Gastroesophageal sphincter (tissue), 3 donors: ENCODE results near the gene DENND6A.
"Not testable (repeated sequence)": the region's sequence is repeated elsewhere in the genome, so short reads cannot be mapped to it uniquely, and the experiment has no call there.

ENCODE experiments used
- CTCF ChIP-seq, 4 experiments: fragments of 200-600 bp in 2 of 4; fragments of 450-650 bp in 2 of 4; sonication (generic) in 1 of 4; IDR thresholded peaks; one replicate each; pipeline ENCODE4 v1.5.1; 2017 to 2019; ENCODE audit warnings: antibody characterized with exemption in 4 of 4, mild to moderate bottlenecking in 2 of 4, moderate library complexity in 2 of 4
- EP300 ChIP-seq: sonication (generic); formaldehyde crosslinking; IDR thresholded peaks from one replicate; pipeline ENCODE4 v1.6.1; 2017; ENCODE audit warnings: antibody characterized with exemption, mild to moderate bottlenecking
- POLR2AphosphoS5 ChIP-seq: sonication (generic); formaldehyde crosslinking; IDR thresholded peaks from one replicate; pipeline ENCODE4 v1.6.1; 2017; ENCODE audit warnings: antibody characterized with exemption

DNA sequence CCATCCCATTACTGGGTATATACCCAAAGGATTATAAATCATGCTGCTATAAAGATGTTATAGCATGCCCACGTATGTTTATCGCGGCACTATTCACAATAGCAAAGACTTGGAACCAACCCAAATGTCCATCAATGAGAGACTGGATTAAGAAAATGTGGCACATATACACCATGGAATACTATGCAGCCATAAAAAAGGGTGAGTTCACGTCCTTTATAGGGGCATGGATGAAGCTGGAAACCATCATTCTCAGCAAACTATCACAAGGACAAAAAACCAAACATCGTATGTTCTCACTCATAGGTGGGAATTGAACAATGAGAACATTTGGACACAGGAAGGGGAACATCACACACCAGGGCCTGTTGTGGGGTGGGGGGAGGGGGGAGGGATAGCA lies 81.0 kb downstream of the DENND6A start:
- TF ChIP-seq CTCF (IDR thresholded peaks at IDR 0.05); POLR2AphosphoS5; EP300: not testable (repeated sequence)
